Inflammatory macrophage treated with lipopolysaccharide for 4 hours (primary cell): ENCODE measurements around the gene CCDC66.
"Not testable (repeated sequence)": the region's sequence is repeated elsewhere in the genome, so short reads cannot be mapped to it uniquely, and the experiment has no call there.

Experiments
- DNase-seq: peaks from one replicate; pipeline ENCODE4 v3.0.0-alpha.2; 2020

The CCDC66 gene

DNA sequence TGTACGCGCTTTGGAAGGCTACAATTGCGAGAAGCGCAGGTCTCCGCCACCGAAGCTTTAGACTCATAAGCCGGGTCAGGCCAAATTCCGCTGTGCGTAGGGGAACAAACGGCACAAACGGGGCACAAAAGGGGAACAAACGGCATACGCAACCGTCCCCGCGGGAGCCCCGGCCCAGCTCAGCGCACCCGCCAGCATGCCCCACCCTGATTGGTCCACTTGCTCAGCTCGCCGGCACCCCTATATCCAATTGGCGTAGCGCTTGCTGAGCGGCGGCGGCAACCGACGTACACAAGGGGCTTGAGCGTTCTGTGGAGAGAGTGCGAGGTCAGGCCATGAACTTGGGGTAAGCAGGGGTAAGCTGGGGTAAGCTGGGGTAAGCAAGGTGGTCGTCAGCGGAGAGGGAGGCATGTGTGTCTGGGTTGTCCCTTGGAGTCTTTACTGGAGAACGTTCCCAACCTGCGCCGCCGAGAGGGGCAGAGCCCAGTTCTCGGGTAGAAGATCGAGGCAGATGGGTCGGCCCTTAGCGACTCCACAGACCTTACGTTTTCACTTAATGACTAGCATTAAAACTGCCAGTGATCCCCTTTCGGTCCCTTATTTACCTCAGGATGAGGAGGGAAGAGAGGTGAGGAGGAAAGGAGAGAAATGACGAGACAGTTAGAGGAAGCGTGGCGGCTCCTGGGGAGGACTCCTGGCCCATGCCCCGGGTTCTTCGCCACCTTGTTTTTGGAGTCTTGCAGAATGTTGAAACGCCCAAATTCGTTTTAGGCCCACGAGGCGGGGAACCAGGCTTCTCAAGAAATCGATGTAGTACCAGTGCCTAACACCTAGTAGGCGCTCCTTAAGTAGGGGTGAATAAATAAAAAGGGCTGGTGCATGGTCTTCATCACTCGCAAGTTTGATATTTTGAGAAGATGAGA lies at the start of gene CCDC66:
Gene CCDC66 (plus strand): TSS at position 268 of the 923 bp plus-strand sequence. CDS start 68 bp downstream, at position 336.
- peak; percentile 94 for DNase-seq

DNA sequence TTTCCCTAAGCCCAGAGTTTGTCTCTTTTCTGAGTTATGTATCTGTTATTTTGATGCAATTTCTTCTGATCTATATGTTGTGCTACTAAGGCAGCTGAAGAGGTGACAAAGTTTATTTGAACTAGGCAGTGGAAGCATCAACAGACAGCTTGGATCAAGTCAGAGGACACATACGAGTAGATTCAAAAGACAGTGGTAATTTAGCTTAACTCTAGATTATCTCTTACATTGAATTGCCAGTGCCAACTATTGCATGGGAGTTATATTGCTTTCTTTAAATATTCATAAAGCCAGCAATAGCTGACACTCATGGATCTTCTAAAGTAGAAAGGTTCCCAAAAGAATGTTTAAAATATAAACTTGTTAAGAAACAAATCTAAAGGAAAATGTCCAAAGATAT lies 37.3 kb upstream of the CCDC66 start:
- DNase-seq, result no peak

DNA sequence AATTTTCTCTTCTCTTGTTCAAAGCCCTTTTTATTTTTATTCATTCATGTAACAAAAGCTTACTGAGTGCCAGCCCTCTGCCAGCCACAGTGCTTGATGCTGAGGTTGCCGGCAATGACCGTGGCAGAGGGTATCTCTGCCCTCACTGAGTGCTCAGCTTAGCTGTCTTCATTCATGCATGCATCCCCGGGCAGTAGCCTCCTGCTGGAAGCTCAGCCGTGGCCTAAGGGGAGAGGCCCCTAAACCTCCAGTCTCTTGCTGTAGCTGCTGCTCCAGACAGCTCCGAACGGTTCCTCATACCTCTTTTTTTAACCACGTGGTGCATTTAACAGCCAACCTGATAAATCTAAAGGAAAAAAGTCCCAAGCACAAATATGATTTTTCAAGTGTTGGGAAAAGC lies 34.6 kb upstream of the CCDC66 start:
- DNase-seq, result no peak

DNA sequence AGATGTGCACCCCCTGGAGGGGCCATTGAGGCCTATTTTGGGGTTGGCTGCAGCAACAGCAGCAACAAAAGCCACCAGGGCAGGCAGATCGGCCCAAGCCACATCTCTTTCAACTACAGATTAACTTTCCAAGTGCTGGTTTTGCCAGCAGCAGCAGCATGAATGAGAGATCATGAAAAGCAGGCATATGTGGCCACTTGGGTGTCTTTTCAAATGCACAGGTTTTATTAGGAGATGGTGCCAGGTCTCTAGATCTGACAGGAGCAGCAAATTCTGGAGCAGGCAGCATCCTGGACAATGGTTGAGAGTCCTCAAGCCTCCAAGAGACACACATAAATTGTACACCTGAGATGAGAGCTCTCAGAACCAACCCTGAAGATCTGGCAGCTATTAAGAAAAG lies 31.7 kb upstream of the CCDC66 start:
- no peak for DNase-seq

DNA sequence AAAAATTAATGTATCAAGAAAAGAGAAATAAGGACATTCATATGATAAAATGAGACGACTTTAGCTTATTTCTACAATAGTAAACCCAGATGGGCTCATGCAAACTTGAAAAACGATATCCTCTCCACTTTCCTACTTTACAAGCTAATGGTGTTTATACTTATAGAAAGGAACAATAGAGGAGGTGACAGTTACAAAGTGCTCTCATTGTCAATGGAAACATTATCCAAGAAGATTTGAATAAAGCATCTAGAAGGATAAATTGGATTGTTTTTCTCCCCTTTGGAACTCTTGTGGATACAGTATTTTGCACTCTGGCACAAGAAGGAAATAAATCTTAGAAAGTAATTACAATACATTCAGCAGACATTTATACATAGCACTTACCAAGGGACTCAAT lies 20.2 kb upstream of the CCDC66 start:
- DNase-seq, result no peak

DNA sequence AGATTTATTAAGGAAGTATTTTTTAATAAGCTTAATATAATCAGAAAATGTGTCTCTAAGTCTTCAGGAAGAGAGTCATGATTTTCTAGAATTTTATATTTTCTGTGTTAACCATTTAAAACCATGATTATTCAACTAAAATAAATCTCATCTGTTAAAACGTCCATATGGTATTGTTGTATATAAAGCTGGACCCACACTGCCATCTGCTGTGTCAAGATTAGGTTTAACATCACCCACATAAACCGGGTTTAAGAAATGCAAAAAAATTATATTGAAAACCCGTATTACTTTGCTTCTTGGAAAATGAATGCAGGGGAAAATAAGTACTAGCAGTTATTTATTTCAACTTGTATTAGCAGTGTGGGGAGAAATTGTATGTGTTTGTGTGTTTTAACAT lies 9.5 kb upstream of the CCDC66 start:
- no peak for DNase-seq

DNA sequence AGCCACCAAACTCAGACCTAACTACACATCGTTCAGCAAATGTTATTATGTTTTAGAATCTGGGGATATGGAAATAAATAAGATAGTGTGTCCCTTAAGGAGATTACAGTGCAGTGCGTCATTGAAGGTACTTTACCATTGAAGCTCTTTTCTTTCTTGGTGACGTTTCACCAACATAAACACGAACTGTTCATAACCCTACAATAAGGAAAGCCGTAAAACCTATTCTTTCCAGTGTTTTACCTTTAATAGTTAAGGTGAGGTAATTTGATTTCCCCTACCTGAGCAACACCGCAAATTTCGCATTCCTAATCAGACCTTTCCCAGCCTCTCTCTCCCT lies 826 bp downstream of the CCDC66 start:
- no peak for DNase-seq

DNA sequence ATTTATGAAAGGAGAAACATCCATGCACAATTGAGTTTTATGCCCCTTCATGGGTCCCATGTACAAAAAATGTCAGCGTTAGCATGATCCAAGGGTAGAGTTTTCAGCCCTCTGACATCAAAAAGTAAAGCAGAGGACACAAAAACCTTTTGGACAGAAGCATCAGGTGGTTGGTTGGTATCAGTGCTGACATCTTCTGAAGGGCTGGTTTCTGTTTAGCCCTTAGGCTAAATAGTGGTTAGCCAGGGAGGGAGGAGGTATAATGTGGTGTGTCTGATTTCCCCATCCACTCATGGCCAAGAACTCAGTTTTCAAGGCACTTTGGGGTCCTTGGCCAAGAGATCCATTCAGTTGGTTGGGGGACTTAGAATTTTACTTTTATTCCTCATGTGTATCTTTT lies 16.5 kb downstream of the CCDC66 start:
- no peak for DNase-seq

DNA sequence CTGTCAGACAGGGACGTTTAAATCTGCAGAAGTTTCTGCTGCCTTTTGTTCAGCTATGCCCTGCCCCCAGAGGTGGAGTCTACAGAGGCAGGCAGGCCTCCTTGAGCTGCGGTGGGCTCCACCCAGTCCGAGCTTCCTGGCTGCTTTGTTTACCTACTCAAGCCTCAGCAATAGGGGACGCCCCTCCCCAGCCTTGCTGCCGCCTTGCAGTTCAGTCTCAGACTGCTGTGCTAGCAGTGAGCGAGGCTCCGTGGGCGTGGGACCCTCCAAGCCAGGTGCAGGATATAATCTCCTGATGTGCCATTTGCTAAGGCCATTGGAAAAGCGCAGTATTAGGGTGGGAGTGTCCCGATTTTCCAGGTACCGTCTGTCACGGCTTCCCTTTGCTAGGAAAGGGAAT lies 25.0 kb downstream of the CCDC66 start:
- DNase-seq, result not testable (repeated sequence)

DNA sequence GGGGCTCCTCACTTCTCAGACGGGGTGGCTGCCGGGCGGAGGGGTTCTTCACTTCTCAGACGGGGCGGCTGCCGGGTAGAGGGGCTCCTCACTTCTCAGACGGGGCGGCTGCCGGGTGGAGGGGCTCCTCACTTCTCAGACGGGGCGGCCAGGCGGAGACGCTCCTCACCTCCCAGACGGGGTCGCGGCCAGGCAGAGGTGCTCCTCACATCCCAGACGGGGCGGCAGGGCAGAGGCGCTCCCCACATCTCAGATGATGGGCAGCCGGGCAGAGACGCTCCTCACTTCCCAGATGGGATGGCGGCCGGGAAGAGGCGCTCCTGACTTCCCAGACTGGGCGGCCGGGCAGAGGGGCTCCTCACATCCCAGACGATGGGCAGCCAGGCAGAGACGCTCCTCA lies 27.3 kb downstream of the CCDC66 start:
- not testable (repeated sequence) for DNase-seq

DNA sequence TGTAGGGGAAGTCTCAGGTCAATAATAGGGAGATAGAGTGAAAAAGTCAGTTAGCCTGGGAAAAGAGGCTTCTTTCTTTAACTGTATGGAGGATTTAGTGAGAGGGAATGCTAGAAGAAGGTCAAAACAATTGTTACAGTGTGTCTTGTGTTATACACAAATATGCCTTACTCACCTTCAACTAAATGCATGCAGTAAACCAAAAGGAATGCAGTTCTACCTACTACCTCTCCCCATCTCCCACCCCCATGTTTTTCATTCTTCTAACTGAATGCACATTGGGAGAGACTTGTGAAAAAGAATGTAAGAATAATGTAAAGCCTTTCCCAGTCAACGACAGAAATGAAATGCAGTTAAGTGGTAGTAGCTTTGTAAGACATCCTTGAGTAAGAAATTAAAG lies 33.8 kb downstream of the CCDC66 start:
- no peak for DNase-seq

DNA sequence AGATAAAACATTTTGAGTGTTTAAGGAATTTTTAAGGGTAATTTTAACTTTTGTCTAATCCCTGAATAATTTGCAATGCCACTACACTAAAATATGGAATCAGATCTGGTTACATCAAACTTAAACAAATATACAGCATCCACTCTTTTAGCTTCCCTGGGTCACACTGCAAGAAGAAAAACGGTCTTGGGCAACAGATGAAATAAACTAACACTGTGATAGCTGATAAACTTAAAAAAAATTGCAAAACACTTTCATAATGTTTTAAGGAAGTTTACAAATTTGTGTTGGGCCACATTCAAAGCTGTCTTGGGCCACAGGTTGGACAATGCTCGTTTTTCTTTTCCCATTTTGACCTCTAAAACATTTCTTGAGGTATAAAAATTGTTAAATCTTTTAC lies 34.3 kb downstream of the CCDC66 start:
- DNase-seq, result peak; percentile 52

DNA sequence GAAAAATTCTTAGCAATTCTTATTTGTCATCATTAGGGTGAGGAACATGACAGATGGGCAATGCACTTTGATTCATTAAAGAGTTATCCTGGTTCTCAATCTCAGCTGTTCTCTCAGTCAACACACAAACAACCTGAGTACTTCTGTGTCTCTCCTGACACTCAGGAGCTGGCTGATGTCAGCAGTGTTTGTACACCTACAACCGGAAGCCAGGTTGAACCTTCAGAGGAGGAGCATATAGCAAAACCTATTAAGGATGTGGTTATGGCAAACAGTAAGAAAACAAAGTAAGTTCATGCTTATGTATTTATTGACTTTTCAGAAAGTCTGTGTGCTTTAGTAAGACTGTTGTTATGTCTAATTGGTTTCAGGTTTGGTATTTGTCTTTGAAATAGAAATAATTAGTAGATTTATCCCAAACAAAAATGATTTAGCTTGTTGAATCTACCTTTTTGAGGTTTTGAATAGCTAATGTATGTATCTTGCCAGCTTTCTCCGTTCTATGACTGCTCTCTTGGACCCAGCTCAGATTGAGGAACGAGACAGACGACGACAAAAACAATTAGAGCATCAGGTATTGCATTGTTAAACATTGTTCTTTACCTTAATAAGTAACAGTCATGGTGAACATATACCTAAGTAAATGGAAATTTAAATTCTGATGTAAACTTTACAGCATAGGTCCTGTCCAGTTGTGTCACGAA lies 36.6 kb downstream of the CCDC66 start:
- DNase-seq, result no peak

DNA sequence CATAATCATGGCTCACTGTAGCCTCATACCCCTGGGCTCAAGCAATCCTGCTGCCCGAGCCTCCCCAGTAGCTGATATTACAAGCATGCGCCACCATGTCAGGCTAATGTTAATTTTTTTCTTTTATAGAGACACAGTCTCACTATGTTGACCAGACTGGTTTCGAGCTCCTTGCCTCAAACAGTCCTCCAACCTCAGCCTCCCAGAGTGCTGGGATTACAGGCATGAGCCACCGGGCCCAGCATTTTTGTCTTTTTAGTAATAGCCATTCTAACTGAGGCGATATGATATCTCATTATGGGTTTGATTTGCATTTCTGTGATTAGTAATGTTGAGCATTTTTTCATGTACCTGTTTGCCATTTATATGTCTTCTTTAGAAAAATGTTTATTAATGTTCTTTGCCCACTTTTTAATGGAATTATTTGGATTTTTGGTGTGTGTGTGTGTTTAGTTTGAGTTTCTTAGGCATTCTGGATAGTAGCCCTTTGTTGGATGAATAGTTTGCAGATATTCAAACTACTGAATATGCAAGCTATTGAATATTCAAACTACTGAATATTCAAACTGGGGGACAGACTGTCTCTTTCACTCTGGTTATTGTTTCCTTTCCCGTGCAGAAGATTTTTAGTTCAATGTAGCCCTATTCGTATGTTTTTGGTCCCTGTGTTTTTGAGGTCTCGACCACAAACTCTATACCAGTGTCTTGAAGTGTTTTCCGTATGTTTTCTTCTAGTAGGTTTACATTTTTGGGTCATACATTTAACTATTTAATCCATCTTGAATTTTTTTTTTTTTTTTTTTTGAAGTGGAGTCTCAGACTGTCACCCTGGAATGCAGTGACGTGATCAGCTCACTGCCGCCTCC lies 39.2 kb downstream of the CCDC66 start:
- no peak for DNase-seq

DNA sequence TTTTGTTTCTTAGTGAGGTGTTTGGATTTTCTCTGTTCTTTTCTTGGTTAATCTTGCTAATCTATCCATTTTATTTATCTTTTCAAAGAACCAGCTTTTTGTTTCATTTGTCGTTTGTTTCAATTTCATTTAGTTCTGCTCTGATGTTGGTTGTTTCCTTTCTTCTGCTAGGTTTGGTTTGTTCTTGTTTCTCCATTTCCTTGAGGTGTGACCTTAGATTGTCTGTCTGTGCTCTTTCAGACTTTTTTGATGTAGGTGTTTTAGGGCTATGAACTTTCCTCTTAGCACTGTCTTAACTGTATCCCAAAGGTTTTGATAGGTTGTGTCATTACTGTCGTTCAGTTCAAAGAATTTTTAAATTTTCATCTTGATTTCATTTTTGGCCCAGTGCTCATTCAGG lies 51.5 kb downstream of the CCDC66 start:
- not testable (repeated sequence) for DNase-seq

DNA sequence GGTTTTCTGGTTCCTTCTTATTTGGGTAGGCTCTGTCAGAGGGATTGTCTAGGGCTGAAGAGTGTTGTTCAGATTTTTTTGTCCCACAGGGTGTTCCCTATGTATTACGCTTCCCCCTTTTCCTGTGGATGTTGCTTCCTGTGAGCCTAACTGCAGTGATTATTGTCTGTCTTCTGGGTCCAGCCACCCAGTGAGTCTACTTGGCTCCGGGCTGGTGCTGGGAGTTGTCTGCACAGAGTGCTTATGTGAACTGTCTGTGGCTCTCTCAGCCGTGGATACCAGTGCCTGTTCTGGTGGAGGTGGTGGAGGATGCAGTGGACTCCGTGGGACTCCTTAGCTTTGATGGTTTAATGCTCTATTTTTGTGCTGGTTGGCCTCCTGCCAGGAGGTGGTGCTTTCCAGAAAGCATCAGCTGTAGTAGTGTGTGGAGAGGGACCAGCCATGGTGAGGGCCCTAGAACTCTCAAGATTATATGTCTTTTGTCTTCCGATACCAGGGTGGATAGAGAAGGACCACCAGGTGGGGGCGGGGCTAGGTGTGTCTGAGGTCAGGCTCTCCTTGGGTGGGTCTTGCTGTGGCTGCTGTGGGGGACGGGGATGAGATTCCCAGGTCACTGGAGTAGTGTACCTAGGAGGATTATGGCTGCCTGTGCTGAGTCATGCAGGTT lies 53.8 kb downstream of the CCDC66 start:
- no peak for DNase-seq

DNA sequence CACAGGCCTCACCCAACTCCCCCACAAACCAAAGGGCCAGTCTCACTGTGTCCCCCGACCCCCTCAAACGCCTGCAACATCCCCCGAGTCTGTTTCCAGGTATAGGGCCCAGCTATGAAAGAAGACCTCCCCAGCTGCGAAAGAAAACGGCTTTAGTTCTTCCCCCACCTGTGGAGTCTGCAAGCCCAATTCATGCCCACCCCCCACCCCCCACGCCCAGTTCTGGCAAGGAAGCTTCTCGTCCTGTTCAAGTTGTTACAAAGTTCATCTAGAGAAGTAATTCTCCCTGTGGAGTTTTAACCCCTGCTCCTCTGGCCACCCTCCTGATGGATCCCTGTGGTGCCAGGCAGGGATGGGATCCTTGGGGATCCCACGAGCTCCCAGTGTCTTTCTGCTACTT lies 54.4 kb downstream of the CCDC66 start:
- DNase-seq, result no peak

DNA sequence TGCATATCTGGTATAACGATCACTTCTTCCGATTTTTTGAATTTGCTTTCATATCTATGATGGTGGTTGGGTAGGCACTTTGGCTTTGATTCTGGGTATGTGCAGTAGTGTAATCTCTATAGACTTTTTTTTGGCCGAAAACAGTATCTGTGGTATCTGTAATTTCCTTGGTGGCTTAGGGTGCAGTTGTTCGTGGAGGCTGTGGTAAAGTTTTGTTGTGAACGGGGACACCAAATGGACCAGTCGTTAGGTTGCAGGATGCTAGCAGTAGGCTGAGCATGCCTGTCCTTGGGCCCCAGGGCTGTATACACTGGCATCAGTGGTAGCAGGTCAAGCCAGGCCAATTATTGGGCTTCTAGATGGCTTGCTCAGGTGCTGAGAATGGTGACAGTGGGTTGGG lies 55.2 kb downstream of the CCDC66 start:
- no peak for DNase-seq

DNA sequence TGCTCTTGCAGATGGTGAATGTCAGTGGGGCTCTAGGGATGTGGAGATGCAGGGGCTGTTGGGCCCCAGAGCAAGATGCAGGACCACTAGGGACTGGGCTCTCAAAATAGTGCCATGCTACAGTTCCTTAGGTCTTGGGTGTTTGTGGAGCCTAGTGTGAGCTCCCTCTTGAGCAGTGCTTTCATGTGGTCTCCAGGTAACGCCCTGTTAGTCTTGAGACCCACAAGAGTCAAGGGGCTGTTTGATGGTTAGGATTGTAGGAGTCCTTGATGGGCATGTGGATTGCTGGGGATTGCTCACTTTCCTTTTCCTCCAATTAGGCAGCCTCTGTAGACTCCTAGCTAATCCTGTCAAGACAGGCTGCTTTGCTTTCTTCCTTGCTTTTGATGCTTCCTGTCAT lies 56.0 kb downstream of the CCDC66 start:
- no peak for DNase-seq

DNA sequence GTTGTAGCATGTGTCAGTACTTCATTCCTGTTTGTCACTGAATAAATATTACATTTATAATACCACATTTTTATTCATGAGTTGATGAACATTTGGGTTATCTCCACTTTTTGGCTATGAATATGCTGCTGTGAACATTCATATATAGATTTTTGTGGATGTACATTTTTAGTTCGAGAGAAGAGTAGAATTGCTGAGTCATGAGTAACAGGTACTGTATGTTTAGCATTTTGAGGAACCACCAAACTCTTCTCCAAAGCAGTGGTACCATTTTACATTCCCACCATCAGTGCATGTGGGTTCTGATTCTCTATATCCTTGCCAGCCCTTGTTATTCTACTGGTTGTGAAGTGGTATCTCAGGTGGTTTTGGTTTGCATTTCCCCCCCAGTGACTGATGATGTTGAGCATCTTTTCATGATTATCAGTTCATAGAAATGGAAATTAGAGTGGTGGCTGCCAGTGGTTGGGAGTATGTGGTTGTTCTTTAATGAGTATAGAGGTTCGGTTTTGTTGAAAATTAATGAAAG lies 59.6 kb downstream of the CCDC66 start:
- DNase-seq, result no peak

DNA sequence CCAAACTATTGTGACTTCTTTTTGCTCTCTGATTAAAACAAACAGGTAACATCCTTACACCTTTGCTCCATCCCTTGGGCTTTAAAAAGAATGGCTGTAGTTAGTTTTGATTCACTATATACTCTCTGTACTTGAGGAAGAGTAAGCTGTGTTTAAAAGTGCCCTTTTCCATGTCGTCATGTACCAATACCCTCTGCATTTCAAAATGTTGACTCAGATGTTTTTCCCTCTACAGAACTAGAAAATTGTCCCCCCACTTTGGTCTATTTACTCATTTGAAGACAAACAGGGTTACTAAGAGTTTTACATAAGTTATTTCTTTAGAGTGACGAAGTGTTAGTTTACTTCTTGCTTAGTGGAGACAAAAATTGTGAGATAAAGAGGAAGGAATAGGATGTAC lies 63.4 kb downstream of the CCDC66 start:
- DNase-seq, result no peak

DNA sequence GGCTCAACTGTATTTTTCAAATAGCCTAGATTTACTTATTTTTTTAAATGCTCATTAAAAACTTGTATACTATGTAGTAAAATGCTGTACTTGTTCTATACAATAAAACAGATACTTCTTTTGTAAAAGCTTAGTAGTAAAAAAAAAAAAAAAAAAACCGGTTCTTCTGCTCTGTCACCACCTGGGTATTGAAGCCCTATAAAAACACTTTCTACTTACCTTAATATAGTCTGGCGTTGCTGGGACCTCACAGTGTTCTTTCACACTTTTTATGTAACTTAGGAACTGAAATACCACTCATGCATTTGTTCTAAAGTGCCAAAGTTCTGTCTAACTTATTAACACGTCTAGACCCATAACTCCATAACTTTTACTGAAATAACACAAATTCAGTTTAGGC lies 64.7 kb downstream of the CCDC66 start:
- no peak for DNase-seq

DNA sequence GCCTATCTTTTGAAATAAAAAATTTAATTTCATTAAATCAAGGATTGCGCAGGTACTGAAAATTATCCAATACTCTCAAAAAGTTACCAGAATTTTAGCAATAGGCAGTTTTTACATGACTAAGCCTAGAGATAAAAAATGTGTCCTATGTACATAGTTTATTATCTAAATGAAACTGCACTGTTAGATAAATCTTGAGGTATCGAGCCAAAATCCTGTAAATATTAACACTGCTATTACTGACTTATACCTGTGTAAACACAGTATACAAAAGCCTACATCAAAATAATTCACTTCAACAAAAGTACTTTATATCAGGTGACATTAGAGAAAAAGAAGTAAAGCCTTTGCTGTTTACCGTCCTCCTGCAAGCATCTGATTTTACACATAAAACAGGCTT lies 65.4 kb downstream of the CCDC66 start:
- DNase-seq, result no peak
